Type B pancreatic cell (in vitro differentiated cells): ENCODE measurements around the gene SGK1. TPM values are rescaled to one million over a fixed set of nuclear protein-coding genes. Genes with fewer than 3 reads are reported as not detected.

Source experiments
- DNase-seq: peaks from one replicate; pipeline ENCODE4 v3.0.0; 2021; ENCODE audit warnings: mixed read lengths; ENCODE audit not compliant: unreplicated experiment; ENCODE audit errors: extremely low spot score
- H3K27ac Mint-ChIP-seq: 2 replicates; pipeline ENCODE4 v1.8.0; 2021; ENCODE audit warnings: mild to moderate bottlenecking, mixed read lengths
- H3K27me3 Mint-ChIP-seq: 2 replicates; pipeline ENCODE4 v1.8.0; 2021; ENCODE audit warnings: mixed read lengths
- H3K36me3 Mint-ChIP-seq: 2 replicates; pipeline ENCODE4 v1.8.0; 2021; ENCODE audit warnings: mixed read lengths
- H3K4me1 Mint-ChIP-seq: one replicate; pipeline ENCODE4 v1.8.0; 2021; ENCODE audit warnings: mixed read lengths; ENCODE audit not compliant: unreplicated experiment
- H3K4me3 Mint-ChIP-seq: 2 replicates; pipeline ENCODE4 v1.8.0; 2021; ENCODE audit warnings: mild to moderate bottlenecking, mixed read lengths
- H3K9me3 Mint-ChIP-seq: 2 replicates; pipeline ENCODE4 v1.8.0; 2021; ENCODE audit warnings: mixed read lengths
- CTCF ChIP-seq: fragments of 200-600 bp; sonication (generic); conservative IDR thresholded peaks from 2 replicates; pipeline ENCODE4 v1.5.0; 2021; ENCODE audit warnings: antibody characterized with exemption, mild to moderate bottlenecking
- total RNA-seq: library from RNA; stranded (reverse); gene quantifications from 2 replicates; pipeline ENCODE4 v1.2.1, GENCODE V29; 2021; ENCODE audit warnings: low replicate concordance

SGK1 gene
- total RNA-seq, 1 donor from 2014 or later, result 52.6 TPM

DNA sequence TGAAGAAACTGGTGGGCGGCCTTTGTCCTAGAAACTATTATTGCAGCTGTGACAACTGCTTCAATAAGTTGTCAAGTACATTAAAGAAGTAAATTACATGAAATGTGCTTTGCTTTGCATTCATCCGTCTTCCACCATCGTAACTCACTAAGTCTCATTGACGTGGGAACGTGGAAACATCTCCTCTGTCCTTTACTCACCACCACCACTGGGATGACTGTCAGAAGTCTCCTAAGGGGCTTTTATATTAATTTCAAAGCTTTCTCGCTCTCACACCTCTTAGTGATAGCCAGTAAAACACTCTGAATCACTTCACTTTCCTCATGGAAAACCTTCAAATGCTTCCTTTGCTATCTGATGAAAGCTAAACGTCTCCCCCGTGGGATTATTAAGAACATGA is 153.6 kb downstream of the SGK1 start:
- Mint-ChIP-seq H3K36me3 (peaks cover 6% of the 10 kb centered on the region), H3K27ac (no peak overlapping the region), H3K4me1 (peaks cover 5% of the 10 kb centered on the region), H3K4me3 (no peak overlapping the region), H3K27me3 (peaks cover 17% of the 10 kb centered on the region), H3K9me3 (peaks cover 3% of the 10 kb centered on the region)
- TF ChIP-seq CTCF, result no peak
- DNase-seq, result no peak

DNA sequence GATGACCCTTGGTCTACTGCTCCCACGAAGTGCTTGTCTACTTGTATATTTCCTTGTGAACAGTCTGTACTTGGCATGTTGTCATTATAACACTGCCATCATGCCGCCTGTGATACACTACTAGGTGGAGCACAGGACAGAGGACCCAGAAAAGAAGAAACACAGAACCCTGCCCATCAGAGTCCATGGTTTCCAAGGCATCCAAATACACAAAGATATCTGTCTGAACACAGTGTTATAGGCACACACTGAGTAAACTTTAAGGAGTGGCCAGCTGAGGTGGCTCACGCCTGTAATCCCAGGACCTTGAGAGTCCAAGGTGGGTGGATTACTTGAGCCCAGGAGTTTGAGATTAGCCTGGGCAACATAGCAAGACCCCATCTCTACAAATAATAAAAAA is 155.0 kb downstream of the SGK1 start:
- TF ChIP-seq CTCF, result no peak
- Mint-ChIP-seq H3K4me1 (peaks cover 5% of the 10 kb centered on the region), H3K36me3 (no peaks in the 10 kb centered on the region), H3K27me3 (peaks cover 15% of the 10 kb centered on the region), H3K4me3 (no peak overlapping the region), H3K27ac (no peak overlapping the region), H3K9me3 (peaks cover 3% of the 10 kb centered on the region)
- no peak for DNase-seq

GRCh38 chr6:134161041-134161440 is 156.9 kb downstream of the SGK1 start:
- Mint-ChIP-seq H3K4me3 (no peak overlapping the region), H3K27ac (peak overlapping the region; percentile 11), H3K9me3 (peaks cover 3% of the 10 kb centered on the region), H3K4me1 (peaks cover 5% of the 10 kb centered on the region), H3K27me3 (peaks cover 14% of the 10 kb centered on the region), H3K36me3 (no peaks in the 10 kb centered on the region)
- no peak for TF ChIP-seq CTCF
- no peak for DNase-seq

DNA sequence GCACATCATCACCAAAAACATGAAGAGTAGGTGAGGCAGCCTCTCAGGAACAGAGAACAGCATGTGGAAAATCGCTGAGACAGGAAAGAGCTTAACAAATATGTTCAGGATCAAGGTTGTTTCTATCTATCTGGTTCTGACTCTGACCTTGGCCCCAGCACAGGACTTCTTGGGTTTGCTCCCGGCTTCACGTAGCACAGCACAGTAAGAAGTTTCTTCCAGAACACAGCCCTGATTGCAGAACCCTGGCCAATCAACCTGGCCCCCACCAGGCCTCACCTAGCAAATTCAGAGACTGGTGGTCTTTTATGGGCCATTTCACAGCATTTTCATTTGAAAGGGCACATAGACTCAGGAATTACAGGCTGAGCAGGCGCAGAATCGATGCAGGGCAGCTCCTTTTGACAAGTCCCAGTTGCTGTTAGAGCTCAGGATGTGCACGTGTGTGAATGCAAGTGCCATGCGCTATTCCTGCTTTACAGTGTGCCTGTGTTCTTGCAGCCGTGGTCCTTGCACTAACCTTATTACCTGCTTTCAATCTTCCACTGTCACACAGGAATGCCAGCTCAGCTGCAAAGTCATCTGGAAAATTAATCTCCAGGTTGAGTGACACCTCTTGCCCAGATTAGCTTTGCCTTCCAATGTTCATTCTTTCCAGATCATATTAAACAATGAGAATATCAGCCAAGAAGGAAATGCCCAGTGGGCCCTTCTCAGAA is 165.0 kb downstream of the SGK1 start:
- no peak for DNase-seq

GRCh38 chr6:134148566-134148965 is 169.3 kb downstream of the SGK1 start:
- no peak for DNase-seq
- TF ChIP-seq CTCF, result no peak
- Mint-ChIP-seq H3K4me1 (peaks cover 15% of the 10 kb centered on the region), H3K27me3 (peaks cover 4% of the 10 kb centered on the region), H3K27ac (no peak overlapping the region), H3K9me3 (no peaks in the 10 kb centered on the region), H3K36me3 (no peaks in the 10 kb centered on the region), H3K4me3 (no peak overlapping the region)

More for the DNA sequence above, 165.0 kb downstream of the SGK1 start:
- Mint-ChIP-seq H3K4me1 (peaks cover 9% of the 10 kb centered on the region), H3K36me3 (no peaks in the 10 kb centered on the region), H3K27me3 (peaks cover 7% of the 10 kb centered on the region), H3K4me3 (no peak overlapping the region), H3K27ac (no peak overlapping the region), H3K9me3 (no peaks in the 10 kb centered on the region)
- no peak for TF ChIP-seq CTCF
